T47D (cell line): ENCODE results near the gene MED8.
"Not testable (repeated sequence)": the region's sequence is repeated elsewhere in the genome, so short reads cannot be mapped to it uniquely, and the experiment has no call there.

ENCODE experiments used
- DNase-seq, 2 experiments: peaks; one replicate each; pipeline versions ENCODE4 v3.0.0 to v3.0.0-alpha.2; 2011 to 2012; ENCODE audit warnings: low read depth in 1 of 2, low spot score in 1 of 2
- JUND ChIP-seq: IDR thresholded peaks from 2 replicates; pipeline ENCODE4 v1.6.1; 2012; ENCODE audit warnings: low read depth
- in situ Hi-C: cut with HindIII; loops from 2 replicates; pipeline ENCODE4 v1.10.0; 2016; ENCODE audit warnings: low sequenced_read_pairs, low pct_unique_long_range_greater_than_20kb

MED8 gene

DNA sequence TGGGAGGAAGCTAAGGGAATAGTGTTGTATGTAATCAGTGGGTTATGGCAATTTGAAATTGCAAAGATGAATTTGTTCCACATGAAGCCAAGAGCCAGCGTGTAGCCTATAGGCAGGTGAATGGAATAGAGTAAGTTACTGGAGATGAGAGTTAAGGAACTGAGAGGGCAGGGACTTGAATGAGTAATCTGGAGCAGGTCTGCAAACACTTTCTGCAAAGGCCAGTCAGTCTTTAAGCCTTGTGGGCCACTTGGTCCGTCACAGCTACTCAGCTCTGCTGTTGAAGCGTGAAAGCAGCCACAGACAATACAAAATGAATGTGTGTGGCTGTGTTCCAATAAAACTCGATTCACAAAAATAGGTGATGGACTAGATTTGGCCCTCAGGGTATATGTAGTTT, 29.3 kb upstream of the MED8 start:
- no peak for DNase-seq
- in situ Hi-C loops, result no loop called here
- TF ChIP-seq JUND, result no peak

DNA sequence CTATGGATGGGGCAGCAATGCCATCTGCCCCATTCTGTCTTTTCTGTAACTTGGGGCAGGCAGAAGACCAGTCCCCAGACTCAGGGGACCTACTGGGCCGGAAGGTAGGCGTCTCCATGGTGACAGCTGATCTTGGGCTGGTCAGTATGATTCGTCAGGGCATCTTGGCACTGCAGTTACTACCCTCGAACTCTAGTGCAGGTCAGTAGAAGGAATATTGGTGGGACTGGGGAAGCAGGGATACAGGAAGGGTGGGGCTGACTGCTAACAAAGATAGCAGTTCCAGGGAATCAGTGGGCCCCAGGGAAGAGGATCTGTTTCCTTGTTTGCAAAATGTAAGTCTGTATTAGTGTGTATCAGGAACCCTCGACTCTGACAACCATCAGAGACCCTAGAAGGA, 26.3 kb upstream of the MED8 start:
- in situ Hi-C loops, result no loop called here
- no peak for DNase-seq
- TF ChIP-seq JUND, result no peak

DNA sequence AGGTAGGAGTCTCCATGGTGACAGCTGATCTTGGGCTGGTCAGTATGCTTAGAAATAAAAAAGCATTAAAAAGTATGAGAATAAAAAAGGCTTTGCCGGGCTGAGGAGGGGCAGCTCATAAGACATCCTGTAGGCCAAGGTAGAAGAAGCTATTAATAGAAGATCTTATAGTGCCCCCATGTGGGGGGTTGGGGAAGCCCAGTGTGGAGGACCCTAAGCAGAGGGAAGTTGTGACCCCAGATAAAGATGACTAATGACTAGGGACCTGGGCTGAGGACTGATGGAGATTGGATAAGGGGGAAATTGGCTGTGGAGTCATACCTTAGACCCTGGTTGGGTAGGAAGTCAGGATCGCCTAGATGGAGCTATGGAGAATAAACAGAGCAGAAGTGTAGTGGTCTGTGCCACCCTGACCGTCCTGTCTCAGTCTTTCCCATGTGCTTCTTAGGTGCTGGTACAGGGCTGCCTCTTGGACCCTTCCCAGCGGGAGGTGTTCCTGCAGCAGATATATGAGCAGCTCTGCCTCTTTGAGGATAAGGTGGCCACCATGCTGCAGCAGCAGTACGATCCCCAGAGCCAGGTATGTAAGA, 25.1 kb upstream of the MED8 start:
- in situ Hi-C loops, result no loop called here

DNA sequence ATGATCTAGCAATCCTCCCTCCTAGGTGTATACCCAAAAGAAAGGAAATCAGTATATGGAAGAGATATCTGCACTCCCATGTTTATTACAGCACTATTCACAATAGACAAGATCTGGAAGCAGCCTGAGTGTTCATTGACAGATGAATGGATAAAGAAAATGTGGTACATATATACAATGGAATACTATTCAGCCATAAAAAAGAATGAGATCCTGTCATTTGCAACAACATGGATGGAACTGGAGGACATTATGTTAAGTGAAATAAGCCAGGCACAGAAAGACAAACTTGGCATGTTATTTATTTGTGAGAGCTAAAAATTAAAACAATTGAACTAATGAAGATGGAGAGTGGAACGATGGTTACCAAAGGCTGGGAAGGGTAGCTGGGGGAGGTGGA, 23.8 kb upstream of the MED8 start:
- in situ Hi-C loops, DNase-seq: not testable (repeated sequence)

More for the DNA sequence above, 25.1 kb upstream of the MED8 start:
- DNase-seq, result peak in 1 of 2 experiments; percentile 50
- TF ChIP-seq JUND, result no peak

DNA sequence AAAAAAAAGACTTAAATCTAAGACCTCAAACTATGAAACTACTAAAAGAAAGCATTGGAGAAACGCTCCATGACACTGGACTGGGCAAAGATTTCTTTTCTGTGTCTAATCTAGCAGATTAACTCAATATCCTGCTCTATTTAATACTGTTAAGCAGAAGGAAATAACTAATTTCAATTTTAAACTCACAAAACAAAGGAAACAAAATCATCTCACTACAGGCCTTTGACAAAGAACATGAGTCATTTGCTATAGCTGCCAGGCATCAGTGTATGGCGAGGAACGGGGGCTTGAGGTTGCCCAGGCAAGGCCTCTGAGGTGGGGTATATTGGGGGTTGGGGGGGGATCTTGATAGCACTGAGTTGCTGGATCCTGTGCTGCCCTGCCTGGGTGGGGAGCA, 21.0 kb upstream of the MED8 start:
- DNase-seq, result no peak
- in situ Hi-C loops, result no loop called here

DNA sequence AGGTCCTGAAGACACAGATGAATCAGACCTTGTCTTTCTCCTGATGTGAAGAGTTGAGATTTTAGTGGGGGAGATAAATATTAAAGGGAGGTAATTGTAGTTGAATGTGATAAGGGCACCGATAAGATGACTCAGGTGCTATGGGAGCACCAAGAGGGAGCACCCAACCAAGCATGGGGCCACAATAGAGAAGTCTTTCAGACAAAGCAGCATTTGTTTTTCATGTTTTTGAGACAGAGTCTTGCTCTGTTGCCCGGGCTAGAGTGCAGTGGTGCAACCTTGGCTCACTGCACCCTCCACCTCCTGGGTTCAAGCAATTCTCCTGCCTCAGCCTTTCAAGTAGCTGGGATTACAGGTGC, 16.3 kb upstream of the MED8 start:
- no peak for DNase-seq
- TF ChIP-seq JUND, result no peak
- in situ Hi-C loops, result no loop called here

More for the DNA sequence above, 21.0 kb upstream of the MED8 start:
- no peak for TF ChIP-seq JUND

DNA sequence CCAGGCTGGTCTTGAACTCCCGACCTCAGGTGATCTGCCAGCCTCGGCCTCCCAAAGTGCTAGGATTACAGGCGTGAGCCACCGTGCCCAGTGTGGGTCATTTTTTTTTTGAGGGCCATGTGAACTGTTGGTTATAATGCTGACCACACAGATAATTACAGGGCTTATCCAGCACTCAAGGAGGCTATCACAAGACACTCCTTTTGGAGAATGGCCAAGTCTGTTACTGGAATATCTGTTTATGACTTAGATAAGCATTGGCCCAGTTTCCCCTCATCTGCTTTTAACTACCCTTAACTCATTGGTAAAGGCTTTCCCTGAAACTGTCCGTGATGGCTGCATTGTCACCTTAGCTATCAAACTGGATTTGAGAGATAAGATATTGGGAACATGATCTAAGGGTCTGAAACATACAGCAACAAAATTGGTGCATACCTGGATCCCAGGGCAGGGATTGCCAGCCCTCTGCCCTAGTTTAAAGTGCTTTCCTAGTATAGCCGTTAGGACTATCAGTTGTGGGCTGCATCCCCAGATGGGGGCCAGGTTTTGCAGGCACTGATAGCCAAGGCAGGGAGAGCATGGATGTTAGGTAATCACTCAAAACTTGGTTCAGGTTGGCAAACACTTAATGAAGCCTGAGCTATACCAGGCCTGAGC, 15.7 kb upstream of the MED8 start:
- TF ChIP-seq JUND, result no peak
- DNase-seq, result no peak
- in situ Hi-C loops, result no loop called here

DNA sequence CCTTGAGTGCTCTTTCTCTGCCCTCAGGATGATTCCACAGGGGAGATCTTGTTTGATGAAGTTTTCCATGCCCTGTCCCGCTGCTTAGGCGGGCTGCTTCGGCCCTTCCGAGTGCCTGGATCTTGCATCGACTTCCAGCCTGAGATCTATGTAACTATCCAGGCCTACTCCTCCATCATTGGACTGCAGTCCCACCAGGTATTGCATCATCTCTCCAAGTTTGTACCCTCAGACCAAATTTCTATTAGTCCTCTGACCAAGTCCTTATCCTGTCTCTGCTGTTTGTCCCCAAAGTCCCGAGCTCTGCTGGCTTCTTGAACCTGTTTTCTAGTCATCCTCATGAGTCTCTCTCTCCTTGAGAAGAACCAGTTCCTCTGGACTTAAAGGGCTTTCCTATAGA, 14.8 kb upstream of the MED8 start:
- in situ Hi-C loops, result no loop called here
- DNase-seq, result no peak
- no peak for TF ChIP-seq JUND

DNA sequence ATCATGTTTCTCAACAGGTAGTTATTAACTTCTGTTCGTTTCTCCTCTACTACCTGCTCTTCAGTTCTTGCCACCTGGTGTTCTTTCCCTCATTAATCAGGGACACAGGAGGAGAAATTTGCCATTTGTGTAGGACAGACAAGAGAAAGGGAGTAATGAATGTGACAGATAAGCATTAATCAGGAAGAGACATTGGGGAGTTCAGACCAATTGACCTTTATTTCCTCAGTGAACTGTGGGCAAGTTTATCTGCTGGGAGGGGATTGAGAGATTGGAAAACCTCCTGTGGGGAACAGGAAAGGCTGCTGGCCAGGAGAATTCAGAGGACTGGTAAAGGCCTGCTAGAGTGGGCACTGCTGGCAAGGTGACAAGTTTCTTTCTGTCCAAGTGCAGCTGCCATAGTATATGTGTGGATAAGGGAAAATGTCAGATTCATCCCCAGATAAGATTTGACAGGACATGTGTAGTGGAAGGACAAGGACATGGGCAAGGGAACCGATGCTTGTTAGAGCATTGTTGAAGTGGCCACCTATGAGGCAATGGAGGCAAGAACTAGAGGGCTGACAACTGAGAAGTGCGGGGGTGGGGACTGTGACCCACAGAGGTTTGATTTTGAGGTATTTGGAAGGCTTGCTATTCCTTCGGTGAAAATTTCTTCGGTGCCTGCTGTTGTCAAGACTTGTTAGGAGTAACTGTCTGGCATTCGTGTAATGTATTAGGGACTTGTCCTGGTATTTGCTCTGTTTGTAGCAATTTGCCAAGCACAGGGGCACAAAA, 12.7 kb upstream of the MED8 start:
- no peak for DNase-seq
- in situ Hi-C loops, result no loop called here
- TF ChIP-seq JUND, result no peak

DNA sequence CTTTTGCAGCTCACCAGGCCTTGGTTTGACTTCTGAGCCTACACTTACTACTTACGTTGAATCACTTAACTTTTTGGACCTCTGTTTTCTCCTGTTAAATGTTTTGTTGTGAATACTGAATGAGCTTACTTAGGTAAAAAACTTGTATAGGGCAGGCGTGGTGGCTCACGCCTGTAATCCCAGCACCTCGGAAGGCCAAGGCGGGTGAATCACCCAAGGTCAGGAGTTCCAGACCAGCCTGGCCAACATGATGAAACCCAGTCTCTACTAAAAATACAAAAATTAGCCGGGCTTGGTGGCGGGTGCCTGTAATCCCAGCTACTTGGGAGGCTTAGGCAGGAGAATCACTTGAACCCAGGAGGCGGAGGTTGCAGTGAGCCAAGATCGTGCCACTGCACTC, 10.8 kb upstream of the MED8 start:
- DNase-seq, in situ Hi-C loops: not testable (repeated sequence)

DNA sequence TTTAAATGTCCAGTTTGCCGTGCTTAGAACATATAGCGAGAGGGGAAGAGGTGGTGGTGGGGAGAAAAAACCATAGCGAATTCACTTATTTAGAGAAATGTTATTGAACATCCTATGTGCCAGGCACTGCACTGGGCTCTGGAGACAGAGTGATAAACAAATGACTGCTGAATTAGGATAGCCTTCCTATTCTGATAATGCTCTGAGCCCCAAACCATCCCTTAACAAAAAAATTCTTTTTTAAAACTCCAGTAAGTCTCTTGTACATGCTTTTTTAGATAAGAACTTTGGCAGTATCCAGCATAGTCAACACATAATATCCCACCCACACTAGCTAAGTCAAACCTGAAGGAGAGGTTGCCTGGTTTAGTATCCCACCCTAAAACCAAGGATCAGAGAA, 8.6 kb upstream of the MED8 start:
- TF ChIP-seq JUND, result no peak
- DNase-seq, result no peak
- in situ Hi-C loops, result no loop called here

DNA sequence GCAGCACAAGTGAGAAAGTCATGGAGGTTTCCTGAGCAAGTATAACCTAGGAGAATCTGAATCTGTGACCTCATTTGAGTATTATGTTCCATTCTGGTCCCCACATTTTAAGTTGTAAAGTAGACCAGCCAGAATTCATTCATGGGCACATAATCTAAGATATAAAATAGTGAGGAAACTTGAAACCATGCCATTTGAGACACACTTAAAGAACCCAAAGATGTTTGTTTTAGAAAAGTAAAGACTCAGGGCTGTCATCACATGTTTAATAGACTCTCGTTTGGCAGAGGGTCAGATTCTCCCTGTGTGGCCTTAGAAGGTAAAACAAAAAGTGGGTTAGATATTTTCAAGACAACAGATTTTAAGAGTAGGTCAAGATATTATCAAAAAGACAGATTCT, 6.5 kb upstream of the MED8 start:
- TF ChIP-seq JUND, result no peak
- DNase-seq, result no peak
- in situ Hi-C loops, result no loop called here

DNA sequence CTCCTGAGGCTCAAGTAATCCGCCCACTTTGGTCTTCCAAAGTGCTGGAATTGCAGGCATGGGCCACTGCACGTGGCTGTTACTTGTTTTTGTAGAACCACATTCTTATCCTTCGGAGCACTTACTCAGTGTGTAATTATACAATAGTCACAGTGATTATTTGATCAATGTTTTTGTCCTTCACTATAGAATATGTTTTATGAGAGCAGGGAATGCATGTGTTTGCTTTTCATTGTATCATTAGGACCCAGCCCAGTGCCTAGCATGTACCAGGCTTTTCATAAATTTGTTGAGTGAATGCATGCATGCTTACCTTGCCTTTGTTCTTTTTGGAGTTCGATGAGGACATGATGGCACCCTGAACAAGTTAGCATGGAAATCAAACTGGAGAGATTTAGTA, 5.9 kb upstream of the MED8 start:
- no peak for TF ChIP-seq JUND
- in situ Hi-C loops, result no loop called here
- DNase-seq, result no peak
